BJ (cell line): ENCODE data around the gene ALDH3B1. TPM values are rescaled to one million over a fixed set of nuclear protein-coding genes. Genes with fewer than 3 reads are reported as not detected.

ENCODE experiments used
- CTCF ChIA-PET: fragments of 350-600 bp; formaldehyde crosslinking; extraction: SDS; loops from one replicate; lab custom pipeline; 2021; ENCODE audit warnings: antibody characterized with exemption, inconsistent platforms; lab: Yijun Ruan, JAX
- POLR2A ChIA-PET: fragments of 300-600 bp; sonication (Branson Sonifier 250); formaldehyde crosslinking; extraction: SDS; loops from one replicate; lab custom pipeline; 2021; ENCODE audit warnings: antibody characterized with exemption; lab: Charles Lee
- DNase-seq: peaks from one replicate; pipeline ENCODE4 v3.0.0-alpha.2; 2011; ENCODE audit warnings: low read depth
- H3K27me3 ChIP-seq: 2 replicates; pipeline ENCODE4 v1.6.0; 2011; ENCODE audit warnings: low read length; ENCODE audit not compliant: control insufficient read depth, insufficient read depth
- H3K36me3 ChIP-seq: 2 replicates; pipeline ENCODE4 v1.5.1; 2011; ENCODE audit warnings: low read length; ENCODE audit not compliant: control insufficient read depth, insufficient read depth
- H3K4me3 ChIP-seq: 2 replicates; pipeline ENCODE4 v1.5.1; 2011; ENCODE audit warnings: low read depth, mild to moderate bottlenecking, control low read depth, low read length
- CTCF ChIP-seq: IDR thresholded peaks from 2 replicates; pipeline ENCODE4 v1.5.1; 2011; ENCODE audit warnings: low read depth, mild to moderate bottlenecking, control low read depth, inconsistent platforms, low read length, moderate library complexity; ENCODE audit not compliant: insufficient read depth
- polyA plus RNA-seq: library from polyadenylated mRNA; depleted of rRNA; stranded (reverse); fragments of >200 nt; gene quantifications from 2 replicates; pipeline ENCODE4 v1.2.3, GENCODE V29; 2011

ALDH3B1 gene
- polyA plus RNA-seq, 1 experiment: 74.2 TPM

DNA sequence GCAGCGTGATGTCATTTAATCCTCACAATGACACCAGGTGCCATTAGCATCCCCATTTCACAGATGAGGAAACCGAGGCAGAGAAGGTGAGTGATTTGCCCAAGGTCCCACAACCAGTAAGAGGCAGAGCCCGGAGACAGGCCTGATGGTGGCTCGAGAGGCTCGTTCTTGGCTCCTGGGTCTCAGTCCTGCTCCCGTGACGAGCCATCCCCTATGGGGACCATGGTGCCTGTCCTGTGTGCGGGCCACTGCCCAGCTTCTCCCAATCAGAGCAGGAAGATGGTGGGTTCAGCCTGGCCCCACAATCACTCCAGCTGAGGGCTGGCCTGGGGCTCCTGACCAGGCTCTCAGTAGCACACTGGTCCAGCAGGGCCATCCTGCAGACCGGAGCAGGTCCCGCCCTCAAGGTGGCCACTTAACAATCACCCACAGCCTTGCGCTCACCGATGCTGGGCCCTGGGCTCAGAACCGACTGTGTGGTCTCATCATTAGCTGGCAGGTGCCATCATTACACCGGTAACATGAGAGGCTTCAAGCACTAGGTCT is 3.6 kb downstream of the ALDH3B1 start:
- no peak overlapping the region for H3K4me3 ChIP-seq
- TF ChIP-seq CTCF: no peak
- H3K27me3 ChIP-seq: no peaks in the 10 kb centered on the region
- ChIA-PET POLR2A (interaction anchor here (0.6 kb wide), 1 partner anchor 14 kb away, joined by 3 read pairs; no protein-coding TSS in a partner anchor), CTCF (interaction anchor here (0.8 to 2.6 kb wide), 6 partner anchors 8 to 196 kb away, joined by 3 to 9 read pairs (median 4); partner anchors contain the start of gene NDUFS8)
- no peaks in the 10 kb centered on the region; the same call in 1 of the 2 replicates for H3K36me3 ChIP-seq
- no peak for DNase-seq

DNA sequence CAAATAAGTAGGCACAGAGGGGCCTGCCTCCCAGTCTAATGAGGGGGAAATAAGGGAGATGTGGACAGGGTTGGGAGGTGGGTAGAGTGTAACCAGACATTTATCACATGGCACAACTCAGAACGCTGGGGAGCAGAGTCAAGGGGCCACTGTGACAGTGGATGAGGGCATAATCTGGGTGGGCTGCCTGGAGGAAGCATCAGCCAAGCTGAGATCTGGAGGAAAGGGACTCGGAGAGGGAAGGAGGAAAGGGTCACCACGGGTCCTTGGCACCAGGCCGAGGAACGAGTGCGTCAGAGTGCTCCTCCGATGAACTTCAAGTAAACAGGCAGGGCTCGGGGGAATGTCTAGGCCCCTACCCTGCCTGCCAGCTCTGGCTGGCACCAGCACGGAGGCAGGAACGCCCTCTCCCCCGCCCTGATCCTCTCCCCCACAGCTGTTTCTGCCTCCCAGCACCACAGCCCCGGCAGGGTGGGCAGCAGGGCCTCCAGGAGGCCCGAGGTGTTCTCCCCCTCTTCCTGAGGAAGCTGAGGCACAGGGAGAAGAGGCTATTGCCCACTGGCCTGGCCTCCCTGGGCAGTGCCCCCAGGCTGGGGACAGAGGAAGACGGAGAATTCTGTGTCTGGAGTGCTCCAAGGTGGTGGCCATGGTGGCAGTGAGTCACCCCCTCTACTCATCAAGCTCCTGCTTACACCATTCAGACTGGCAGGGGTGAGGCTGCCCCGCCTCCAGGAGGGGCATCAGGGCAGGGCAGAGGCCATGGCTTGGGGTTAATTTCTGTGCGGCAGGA is 4.2 kb downstream of the ALDH3B1 start:
- DNase-seq: no peak
- H3K27me3 ChIP-seq: no peaks in the 10 kb centered on the region
- H3K36me3 ChIP-seq: no peaks in the 10 kb centered on the region; the same call in 1 of the 2 replicates
- TF ChIP-seq CTCF: no peak
- ChIA-PET POLR2A (no interaction called here), CTCF (interaction anchor here (0.8 to 2.6 kb wide), 6 partner anchors 11 to 195 kb away, joined by 3 to 7 read pairs (median 3); partner anchors contain the start of gene NDUFS8)
- no peak overlapping the region for H3K4me3 ChIP-seq

- Histone ChIP-seq H3K36me3 (no peaks in the 10 kb centered on the region; the same call in 1 of the 2 replicates), H3K4me3 (no peak overlapping the region), H3K27me3 (no peaks in the 10 kb centered on the region)
- no peak for TF ChIP-seq CTCF
- DNase-seq: no peak
- CTCF ChIA-PET: interaction anchor here (0.8 to 2.6 kb wide), 5 partner anchors 10 to 194 kb away, joined by 3 to 7 read pairs (median 3); no protein-coding TSS in a partner anchor
- POLR2A ChIA-PET: no interaction called here
Observed at GRCh38 chr11:68014947-68015447, 4.9 kb downstream of the ALDH3B1 start.

DNA sequence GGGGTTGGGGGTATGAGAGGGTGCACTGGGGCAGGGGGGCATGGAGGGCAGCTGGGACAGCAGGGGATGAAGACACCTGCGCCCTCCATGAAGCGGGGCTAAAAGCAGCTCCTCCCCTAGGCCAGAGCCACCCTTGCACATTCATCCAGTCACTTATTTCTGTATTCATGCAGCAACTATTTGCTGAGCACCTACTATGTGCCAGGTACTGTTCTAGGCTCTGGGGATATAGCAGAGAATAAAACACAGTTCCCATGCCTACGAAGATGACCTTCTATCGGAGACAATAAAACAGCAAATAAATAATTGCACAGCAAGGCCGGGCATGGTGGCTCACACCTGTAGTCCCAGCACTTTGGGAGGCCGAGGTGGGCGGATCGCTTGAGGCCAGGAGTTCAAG is 5.3 kb downstream of the ALDH3B1 start:
- Histone ChIP-seq H3K27me3 (no peaks in the 10 kb centered on the region), H3K36me3 (peaks cover 1% of the 10 kb centered on the region; the same call in 1 of the 2 replicates), H3K4me3 (no peak overlapping the region)
- TF ChIP-seq CTCF: no peak
- POLR2A ChIA-PET: no interaction called here
- CTCF ChIA-PET: interaction anchor here (0.8 to 2.6 kb wide), 5 partner anchors 10 to 194 kb away, joined by 3 to 7 read pairs (median 3); no protein-coding TSS in a partner anchor
- DNase-seq: no peak
